Activated CD4-positive, alpha-beta T cell treated with anti-CD3 and anti-CD28 coated beads for 48 hours (primary cell): ENCODE measurements around the gene DUSP28.
A peak's percentile ranks its signal among the peaks of the same experiment; 100 is the strongest.
"Not testable (repeated sequence)": the region's sequence is repeated elsewhere in the genome, so short reads cannot be mapped to it uniquely, and the experiment has no call there.

Experiments
- DNase-seq: peaks from one replicate; pipeline ENCODE4 v3.0.0-alpha.2; 2020

DUSP28 gene

DNA sequence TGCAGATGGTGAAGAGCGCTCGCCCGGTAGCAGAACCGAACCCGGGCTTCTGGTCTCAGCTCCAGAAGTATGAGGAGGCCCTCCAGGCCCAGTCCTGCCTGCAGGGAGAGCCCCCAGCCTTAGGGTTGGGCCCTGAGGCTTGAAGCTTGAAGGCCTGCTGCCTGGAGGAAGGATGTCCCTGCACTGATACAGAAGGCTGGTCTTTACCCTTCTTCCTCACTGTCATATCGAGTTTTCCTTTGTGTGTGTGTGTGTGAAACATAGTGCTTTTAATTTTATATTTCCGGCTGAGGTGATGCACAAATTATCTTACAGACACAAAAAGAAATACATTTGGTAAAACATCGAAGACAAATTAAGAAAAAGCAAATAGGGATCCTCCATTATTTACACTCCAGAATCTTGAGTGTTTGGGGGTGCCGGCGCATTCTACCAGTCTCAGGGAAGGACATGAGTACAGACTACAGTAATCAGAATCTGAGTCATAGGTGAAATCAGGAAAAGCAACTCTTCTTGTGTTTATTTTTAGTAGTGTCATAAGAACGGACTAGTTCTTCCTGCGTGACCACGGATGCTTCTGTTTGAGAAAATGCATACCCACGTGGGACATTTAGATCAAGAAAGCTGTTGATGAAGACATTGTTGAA is 1.3 kb downstream of the DUSP28 start:
- DNase-seq: no peak

GRCh38 chr2:240563231-240563630 is 3.1 kb downstream of the DUSP28 start:
- DNase-seq: not testable (repeated sequence)

DNA sequence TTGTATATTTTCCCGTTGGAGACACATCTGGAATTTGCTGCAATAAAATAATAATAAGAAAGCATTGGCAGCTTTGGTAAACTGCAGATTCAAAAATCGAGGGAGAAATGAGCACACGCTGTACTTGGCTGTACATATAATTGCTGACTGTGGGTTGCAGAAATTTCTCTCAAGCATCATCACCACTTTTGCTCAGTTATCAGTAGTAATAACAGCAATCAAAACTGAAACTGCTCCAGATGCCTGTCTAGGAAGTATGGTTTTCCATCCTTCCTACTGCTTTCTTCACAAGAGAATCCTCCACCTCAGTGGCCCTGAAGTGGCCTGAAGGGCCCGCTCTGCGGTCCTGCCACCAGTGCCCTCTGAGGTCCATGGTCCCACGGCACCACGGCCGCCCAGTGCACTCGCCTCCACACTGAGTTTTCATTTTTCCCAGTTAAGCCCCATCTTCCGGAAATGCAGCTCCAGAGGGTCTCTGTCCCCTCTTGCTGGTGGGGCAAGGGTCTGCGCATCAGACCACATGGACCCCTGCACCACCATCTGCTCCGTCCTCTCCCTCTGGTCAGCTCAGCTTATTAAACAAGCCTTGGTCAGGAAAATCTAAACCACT is 3.9 kb downstream of the DUSP28 start:
- no peak for DNase-seq

- DNase-seq: peak; percentile 65
Observed at GRCh38 chr2:240564561-240565332, 4.6 kb downstream of the DUSP28 start.

GRCh38 chr2:240565333-240566202 is 5.4 kb downstream of the DUSP28 start:
- peak; percentile 92 for DNase-seq

DNA sequence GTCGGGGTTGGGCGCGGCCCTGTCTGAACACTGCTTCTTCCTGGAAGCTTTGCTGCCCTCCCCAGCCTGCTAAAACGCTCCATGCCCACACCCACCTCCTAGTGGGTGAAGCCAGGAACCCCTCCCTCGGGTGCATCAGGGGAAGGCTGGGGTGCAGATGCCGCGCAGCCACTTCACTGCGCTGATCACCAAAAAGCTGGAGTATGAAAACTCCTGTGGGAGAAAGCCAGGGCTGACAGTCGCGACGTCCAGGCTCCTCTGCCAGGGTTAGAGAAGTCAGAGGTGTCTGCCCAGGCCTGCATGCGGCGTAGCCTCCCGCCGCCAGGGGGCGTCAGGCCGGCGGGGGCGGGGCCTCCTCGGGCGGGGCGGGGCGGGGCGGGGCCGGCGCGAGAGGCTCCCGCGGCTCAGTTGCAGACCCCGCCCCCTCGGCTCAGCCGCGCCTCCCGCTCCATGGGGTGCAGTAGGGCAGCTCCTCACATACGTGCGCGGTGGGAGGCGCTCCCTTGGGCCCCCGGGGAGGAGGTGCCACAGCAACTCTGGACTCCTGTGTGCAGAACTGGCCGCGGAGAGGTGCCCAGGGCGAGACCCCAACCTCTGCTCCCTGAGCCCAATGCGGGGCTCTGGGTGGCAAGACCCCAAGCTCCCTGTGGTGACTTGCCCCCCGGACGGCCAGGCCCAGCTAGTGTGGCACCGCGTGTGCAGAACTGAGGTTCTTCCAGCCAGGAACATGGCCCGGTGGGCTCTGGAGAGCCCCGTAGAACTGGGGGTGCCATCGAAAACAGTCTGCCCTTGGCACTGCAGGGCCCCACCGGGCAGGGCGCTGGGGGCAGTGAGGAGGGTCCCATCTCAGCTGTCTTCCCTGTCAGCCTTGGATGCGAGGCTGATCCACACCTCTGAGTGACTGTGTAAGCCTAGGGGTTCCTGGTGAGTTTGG is 6.3 kb downstream of the DUSP28 start:
- DNase-seq: peak; percentile 97

DNA sequence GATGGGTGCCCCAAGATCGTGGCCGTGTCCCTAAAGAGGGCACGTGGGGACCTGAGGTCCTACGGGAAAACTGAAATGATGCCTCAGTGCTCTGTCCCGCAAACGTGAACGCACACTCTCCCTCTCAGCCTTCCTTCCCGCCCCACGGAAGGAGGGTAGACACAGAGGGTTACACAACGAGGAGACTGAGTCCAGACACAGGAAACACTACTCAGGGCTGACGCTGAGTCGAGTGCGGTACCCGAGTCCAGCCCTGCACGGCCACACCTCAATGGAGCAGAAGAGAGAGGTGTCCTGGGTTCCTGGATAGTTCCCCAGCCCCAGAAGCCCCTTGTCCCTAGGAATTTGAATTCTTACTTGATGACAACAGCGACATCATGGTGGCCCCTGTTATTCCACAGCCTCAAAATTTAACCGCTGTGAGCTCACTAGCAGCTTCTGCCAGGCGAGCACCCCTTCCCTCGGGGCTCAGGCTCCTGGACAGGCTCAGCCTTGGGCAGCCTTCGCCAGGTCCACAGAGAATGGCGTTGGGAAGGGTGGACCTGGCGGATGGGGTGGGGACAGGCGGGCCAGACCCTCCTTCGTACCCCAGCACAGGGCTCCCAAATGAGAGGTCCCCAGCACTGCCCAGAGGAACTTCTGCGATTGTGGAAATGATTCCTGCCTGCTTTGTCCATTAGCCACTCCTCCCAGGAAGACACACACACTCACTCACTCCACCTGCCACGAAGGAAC is 7.1 kb downstream of the DUSP28 start:
- DNase-seq: peak; percentile 46

DNA sequence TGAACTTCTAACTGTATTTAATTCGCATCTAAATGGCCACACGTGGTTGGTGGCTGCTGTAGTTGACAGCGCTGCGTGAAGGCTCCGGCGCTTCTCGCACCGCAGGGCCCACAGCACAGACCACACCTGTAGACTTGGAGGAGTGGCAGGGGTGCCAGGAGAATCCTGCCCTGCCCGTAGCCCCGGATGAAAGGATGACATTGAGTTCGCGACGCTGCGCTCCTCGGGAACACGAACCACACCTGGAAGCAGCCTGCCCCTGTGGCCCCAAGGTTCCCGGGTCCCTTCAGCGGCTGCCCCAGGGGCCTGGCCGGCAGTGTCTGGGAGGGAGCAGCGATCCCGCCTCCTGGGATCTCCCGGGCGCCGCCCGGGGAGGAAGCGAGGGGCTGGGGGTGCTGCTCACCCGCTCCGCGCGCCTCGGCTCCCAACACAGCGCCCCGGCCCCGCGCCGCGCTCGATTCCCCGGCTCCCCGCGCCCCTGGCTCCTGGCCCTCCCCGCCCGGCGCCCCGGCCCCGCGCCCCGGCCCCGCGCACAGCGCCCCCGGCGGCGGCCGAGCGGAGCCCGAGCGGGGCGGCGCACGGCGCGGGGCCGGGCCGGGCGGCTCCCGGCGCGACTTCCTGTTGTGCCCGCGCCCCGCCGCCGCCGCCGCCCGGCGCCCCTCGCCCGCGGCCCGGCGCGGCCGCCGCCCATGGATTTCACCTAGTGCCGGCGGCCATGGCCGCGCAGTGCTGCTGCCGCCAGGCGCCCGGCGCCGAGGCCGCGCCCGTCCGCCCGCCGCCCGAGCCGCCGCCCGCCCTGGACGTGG is 7.9 kb downstream of the DUSP28 start, which contains the start of gene RNPEPL1:
Gene RNPEPL1 (plus strand): TSS at position 613 of the 806 bp plus-strand sequence. CDS start 103 bp downstream, at position 716.
- peak; percentile 53 for DNase-seq

- peak; percentile 43 for DNase-seq
Observed at GRCh38 chr2:240568678-240569522, 8.7 kb downstream of the DUSP28 start.

- DNase-seq: no peak
Observed at GRCh38 chr2:240569523-240569997, 9.4 kb downstream of the DUSP28 start.

DNA sequence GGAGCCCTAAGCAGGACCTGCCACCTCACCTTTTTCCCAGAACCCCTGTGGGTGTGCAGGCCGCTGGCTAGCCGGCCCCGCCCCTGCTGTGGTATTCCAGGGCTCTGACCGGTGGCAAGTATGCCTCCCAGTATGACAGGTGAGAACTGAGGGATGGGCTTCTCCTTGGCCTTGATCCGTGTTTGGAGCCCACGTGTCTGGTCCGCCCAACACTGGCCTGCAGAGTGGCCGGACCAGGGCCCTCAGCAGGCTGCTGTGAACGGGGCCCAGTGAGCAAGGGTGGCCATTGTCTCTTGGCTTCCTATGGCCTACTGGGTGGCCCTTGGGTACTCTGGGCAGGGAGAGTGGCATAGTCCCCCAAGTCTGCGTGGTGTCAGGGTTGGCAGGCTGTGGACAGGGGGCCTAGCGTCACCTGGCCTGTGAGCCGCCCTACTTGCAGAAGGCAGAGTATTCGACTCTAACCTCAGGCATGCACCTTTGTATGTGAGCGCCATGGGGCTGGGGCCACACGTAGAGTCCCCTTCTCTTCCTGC is 9.9 kb downstream of the DUSP28 start:
- DNase-seq: no peak

DNA sequence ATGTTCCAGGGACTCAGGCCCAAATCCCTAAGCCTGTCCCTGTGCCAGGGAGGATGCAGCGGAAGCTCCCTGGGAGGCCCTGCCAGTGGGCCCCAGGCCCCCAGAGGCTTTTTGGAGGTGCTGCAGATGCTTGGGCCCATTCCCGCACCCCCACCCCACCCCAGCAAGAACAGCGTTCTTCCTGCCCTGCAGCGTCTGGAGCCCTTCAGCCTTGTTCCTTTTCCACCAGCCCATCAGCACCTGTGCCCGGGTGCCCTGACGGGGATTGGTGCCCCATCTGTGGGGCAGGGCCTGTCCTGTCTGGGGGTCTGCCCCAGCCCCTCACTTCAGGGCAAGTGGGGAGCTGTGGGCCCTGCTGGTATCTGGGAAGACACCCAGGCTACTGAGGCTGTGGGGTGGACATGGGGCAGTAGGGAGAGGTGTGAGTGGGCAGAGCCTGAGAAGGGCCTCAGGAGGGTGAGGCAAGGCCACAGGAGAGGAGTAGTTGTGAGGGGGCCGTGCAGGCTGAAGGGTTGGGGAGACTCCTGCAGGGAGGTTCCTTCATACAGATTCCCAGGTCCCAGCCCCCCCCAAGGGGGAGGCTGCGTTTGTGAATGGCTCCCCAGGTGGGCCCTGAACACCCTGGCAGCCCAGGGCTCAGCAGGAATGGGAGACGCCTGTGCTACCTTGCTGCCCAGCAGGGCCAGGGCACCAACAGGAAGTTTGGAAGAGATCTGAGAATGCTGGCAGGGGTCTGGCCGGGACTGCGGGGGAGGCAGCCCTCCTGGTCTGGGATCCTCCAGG is 10.6 kb downstream of the DUSP28 start:
- no peak for DNase-seq

DNA sequence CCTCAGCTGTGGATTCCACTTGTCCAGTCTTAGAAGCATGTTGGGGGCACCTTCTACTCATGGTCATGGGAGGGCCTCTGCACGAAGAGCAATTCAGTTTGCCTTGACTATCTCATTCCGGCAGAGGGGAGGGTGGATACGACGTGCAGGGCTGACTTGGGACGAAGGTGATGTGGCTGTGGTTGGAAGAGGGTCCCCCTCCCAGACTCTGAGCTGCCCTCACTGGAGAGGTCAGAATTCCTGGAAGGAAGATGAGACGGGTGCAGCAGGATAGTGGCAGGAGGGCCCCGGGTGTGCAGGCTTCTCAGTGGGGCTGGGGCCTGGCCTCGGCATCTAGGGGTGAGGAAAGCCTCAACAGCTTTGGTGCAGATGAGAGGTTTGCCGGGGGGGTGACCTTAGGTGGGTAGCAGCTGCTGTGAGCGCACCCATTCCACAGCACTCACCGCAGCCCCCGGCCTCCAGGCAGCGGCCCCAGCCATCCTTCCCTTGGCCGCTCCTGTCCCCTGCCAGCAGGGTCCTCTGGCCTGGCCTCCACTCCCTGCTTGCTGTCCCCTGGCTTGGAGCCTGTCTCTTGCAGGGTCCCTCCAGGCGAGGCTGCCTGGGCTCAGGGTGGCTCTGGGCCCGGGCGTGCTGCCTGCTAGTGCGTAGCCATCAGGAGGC is 11.3 kb downstream of the DUSP28 start:
- DNase-seq: no peak

- no peak for DNase-seq
Observed at GRCh38 chr2:240572141-240573031, 12.2 kb downstream of the DUSP28 start.

- no peak for DNase-seq
Observed at GRCh38 chr2:240573071-240573515, 12.9 kb downstream of the DUSP28 start.
